ENCODE data around the gene TAF6.
A peak's percentile ranks its signal among the peaks of the same experiment; 100 is the strongest.

Gene TAF6

GRCh38 chr7:100119970-100120732 lies 993 bp upstream of the TAF6 start:
- DNase-seq, result peak; percentile 78

GRCh38 chr7:100118388-100119071 lies 628 bp downstream of the TAF6 start:
- no peak for DNase-seq

DNA sequence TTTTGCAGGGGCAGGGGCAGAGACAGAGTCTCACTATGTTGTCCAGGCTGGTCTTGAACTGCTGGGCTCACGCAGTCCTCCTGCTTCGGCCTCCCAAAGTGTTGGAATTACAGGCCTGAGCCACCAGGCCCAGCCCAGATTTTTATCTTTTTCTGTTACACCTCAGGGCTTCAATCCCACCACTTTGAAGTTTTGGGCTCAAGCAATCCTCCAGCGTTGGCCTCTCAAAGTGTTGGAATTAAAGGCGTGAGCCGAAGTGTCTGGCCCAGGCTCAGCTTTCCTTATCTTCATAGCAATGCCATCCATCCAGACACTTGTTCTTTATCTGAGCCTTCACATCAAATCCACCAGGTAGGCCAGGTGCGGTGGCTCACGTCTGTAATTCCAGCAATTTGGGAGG lies 4.1 kb downstream of the TAF6 start:
- DNase-seq, result no peak

DNA sequence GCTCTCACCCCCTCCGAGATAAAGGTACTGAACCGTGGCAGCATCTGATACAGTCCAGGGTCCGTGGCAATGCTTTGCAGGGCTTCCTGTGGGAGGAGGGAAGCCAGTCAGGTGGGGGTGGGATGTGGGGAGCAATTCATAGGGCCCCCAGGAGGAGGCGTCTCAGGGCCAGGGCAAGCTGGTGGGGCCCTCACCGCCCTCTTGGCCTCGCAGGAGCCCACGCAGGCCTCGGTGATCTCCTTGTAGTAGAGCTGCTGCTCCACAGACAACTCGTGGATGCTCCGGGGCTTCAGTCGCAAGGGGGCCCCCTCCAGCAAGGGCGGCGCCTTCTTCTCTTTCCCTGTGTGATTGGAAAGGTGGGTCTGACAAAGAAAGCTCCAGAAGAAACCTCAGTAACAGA lies 7.2 kb downstream of the TAF6 start:
- DNase-seq, result no peak

- DNase-seq, result no peak
These were observed 8.0 kb downstream of the TAF6 start for GRCh38 chr7:100111156-100111555.

DNA sequence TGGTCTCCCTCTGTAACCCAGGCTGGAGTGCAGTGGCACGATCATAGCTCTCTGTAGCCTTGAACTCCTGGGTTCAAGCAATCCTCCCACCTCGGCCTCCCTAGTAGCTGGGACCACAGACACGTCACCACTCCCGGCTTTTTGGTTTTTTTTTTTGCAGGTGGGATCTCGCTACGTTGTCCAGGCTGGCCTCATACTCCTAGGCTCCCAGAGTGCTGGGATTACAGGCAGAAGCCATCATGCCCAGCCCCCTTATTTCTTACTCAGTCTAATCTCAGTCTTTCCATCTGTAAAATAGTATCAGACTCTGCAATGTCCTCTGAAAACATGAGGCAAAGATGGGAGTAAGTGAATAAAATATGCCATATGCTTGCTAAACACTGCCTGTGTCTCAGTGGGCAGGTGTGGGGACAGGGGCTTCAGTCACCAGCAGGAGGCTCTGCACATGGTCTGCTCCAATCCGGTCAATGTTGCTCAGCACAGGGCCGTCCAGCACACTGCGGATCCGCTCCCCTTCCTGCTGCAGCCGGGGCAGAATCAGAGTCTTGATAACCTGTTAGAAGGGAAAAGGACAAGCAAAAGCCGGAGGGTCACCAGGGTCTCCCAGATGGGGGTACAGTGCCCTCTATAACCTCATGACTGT lies 9.5 kb downstream of the TAF6 start:
- DNase-seq, result no peak

- DNase-seq, result no peak
These were observed 11.3 kb downstream of the TAF6 start for GRCh38 chr7:100107890-100108289.

GRCh38 chr7:100107125-100107737 lies 11.9 kb downstream of the TAF6 start:
- no peak for DNase-seq

GRCh38 chr7:100106633-100107032 lies 12.5 kb downstream of the TAF6 start:
- no peak for DNase-seq

DNA sequence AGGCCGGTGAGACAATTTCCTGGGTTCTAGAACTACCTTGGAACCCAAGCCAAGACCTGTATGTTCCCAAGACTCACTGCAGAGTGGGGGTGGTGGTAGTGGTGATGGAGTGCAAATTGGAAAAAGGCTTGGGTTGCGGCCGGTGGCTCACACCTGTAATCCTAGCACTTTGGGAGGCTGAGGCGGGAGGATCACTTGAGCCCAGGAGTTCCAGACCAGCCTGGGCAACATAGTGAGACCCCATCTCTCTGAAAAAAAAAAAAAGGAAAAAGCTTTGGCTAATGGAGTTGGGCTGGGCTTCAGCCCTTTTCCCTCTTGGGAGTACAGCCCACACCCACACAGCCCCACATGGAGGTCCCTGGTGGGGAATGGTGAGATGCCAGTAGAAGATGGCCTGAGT lies 13.6 kb downstream of the TAF6 start:
- DNase-seq, result no peak

DNA sequence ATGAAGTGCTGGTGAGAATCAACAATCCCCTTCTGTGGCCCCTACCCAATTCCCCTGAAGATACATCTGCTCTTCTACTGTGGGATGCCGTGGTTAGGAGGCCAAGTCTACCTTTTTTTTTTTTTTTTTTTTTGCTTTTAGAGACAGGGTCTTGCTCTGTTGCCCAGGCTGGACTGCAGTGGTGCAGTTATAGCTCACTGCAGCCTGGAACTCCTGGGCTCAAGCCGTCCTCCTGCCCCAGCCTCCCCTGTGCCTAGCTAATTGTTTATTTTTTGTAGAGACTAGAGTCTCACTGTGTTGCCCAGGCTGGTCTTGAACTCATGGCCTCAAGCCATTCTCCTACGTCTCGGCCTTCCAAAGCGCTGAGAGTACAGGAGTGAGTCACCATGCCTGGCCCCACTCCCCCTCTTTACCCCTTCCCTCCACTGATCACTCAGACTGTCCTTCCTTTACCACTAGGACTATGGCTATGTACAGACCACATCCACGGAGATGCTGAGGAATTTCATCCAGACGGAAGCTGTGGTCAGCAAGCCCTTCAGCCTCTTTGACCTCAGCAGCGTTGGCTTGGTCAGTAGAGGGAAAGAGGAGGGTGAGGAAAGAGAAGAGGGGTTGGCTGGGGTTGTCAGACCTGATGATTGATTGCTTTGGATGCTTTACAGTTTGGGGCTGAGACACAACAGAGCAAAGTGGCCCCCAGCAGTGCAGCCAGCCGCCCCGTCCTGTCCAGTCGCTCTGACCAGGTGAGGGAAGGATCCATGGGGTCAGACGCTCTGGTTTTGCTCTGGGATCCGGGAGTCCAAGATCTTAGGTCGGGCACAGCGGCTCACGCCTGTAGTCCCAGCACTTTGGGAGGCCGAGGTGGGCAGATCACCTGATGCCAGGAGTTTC lies 16.0 kb downstream of the TAF6 start:
- DNase-seq, result no peak

GRCh38 chr7:100101016-100101862 lies 17.9 kb downstream of the TAF6 start, which contains the start of the genes AP4M1 and MCM7:
Gene AP4M1 (plus strand): TSS chr7:100101643. CDS start chr7:100101715, 72 bp downstream.
Gene MCM7 (minus strand): TSS chr7:100101397. CDS start chr7:100101294, 103 bp downstream.
- DNase-seq, result peak; percentile 99

DNA sequence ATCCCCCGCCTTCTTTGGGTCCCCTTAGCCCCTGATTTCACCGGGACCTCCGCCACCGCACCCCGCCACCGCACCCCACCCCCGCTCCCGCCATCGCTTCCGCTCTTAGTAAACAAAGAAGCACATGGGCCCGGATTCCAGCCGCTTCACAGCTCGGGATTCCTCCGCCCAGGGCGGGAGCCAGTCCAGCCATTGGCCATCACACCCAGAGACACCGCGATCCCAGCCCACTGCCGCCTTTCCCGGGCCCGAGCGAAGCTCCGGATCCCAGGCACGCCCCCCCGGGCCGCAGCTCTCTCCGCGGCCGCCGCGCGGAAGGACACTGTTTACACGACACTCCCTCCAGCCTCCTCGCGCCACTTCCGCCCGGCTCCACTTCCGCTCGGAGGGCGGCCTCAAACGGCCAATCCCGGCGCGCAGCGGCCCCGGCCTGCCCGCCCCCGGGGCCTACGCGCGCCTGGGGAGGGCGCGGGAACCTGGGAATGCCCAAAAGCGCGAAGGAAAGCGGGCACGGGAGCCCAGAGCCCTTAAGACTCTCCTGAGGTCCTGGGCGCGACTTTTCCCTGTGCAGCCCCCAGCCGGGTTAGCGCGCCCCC lies 18.6 kb downstream of the TAF6 start:
- peak; percentile 75 for DNase-seq

DNA sequence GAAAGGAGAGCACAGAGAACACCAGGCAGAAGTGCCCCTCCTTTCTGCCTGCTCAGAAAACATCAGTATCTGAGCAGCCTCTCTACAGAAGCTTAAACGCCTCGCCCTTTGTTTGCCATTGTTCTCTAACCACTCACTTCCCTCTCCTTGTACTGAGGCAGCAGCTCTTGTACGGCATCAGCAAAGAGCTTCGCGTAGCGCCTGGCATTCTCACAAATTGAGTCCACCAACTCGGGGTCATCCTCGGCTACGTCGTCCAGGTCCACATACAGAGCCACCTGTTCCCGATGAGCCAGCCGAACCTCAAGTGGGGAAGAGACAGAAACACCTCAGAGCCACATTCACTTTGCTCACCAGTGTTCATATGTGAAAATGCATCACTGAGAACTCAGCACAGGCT lies 19.7 kb downstream of the TAF6 start:
- DNase-seq, result no peak

DNA sequence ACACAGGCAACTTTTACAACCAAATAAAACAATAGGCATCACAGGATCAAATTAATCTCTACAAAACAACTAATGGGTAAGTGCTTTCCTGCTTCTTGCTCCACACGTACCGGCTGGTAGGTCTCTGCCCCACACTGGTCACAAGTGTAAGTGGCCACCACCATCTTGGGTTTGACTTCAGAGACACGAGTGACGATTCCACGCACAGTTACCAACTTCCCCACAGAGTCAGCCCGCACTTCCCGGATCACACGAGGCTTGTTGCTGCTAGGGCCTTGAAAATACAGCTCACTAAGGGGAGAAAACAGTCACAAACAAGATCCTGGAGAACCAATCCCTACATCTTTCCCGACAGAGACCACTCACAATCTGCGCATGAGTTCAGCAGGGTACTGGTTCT lies 20.2 kb downstream of the TAF6 start:
- no peak for DNase-seq

GRCh38 chr7:100095704-100096103 lies 23.5 kb downstream of the TAF6 start:
- no peak for DNase-seq

DNA sequence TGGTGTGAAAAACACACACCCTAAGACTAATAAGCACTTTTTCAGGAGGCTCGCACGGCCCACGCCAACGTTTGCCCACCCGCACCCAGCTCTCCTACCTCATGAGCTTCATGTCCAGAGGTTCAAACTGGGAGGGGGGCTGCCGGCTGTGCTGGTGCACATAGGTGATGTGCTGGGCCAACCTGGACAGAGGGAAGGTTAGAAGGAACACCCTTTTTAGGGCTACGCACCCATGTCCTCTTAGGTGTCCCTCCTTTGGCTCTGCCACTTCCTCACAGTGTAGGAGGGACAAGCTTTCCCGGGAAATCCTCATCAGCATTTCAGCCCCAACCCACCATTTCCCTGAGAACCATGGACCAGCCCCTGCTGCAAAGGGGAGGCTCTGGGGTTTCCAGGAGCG lies 23.9 kb downstream of the TAF6 start:
- DNase-seq, result no peak

- DNase-seq, result no peak
These were observed 25.2 kb downstream of the TAF6 start for GRCh38 chr7:100093925-100094486.

- no peak for DNase-seq
These were observed 25.7 kb downstream of the TAF6 start for GRCh38 chr7:100093498-100093897.

DNA sequence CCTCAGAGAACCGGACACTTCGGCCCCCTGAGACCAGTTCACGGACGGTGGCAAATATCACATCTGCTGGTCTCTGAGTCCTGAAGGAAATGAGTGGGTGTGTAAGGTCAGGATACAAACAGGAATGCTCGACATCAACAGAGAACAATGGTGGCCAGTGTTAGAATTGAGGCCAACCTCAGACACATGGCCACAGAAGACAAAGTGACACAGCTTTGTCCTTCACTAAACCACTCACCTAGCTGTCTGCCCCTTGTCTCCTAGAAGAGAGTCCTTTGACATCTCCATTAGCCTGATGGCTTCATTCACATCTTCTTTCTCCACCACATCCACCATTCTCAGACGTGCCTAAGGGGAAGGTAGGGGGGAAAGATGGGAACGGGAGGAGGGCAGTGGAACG lies 26.1 kb downstream of the TAF6 start:
- no peak for DNase-seq
